IMR-90 (cell line): Measurements from ENCODE around the gene PHF21A. TPM values are rescaled to one million over a fixed set of nuclear protein-coding genes. Genes with fewer than 3 reads are reported as not detected.
A peak's percentile ranks its signal among the peaks of the same experiment; 100 is the strongest.

Experiments
- ATAC-seq: fragments of 200-7000 bp; cut with Tn5 transposase; 2 replicates; pipeline ENCODE4 v1.9.1; 2020; ENCODE audit warnings: low read depth, mild to moderate bottlenecking, moderate library complexity
- BruUV-seq: library from RNA; stranded (reverse); fragments of 400-500 nt; replicated peaks from 2 replicates; lab custom pipeline; 2021; lab: Mats Ljungman, UMichigan
- CTCF ChIA-PET: fragments of 300-600 bp; formaldehyde crosslinking; extraction: SDS; loops from one replicate; lab custom pipeline; 2021; ENCODE audit warnings: antibody characterized with exemption; lab: Yijun Ruan, JAX
- POLR2A ChIA-PET: fragments of 300-600 bp; sonication (Branson Sonifier 250); formaldehyde crosslinking; loops from one replicate; lab custom pipeline; 2022; ENCODE audit warnings: antibody characterized with exemption; ENCODE audit not compliant: unreplicated experiment; lab: Charles Lee
- DNase-seq: peaks from one replicate; pipeline ENCODE4 v3.0.0; 2013
- H2AFZ ChIP-seq: replicated peaks from 2 replicates; pipeline ENCODE3; 2013; ENCODE audit warnings: low read length, mild to moderate bottlenecking; ENCODE audit not compliant: poor library complexity
- H2AK5ac ChIP-seq: 2 replicates; pipeline ENCODE4 v1.6.1; 2013; ENCODE audit warnings: low read depth, low read length, inconsistent platforms
- H2AK9ac ChIP-seq: replicated peaks from 2 replicates; pipeline ENCODE3; 2013; ENCODE audit warnings: mild to moderate bottlenecking, low read depth, low read length, moderate library complexity; ENCODE audit not compliant: poor library complexity
- H2BK120ac ChIP-seq: 2 replicates; pipeline ENCODE4 v1.6.1; 2013; ENCODE audit warnings: low read depth, low read length, inconsistent platforms
- H2BK15ac ChIP-seq: 3 replicates; pipeline ENCODE4 v1.6.1; 2013; ENCODE audit warnings: low read depth, low read length, inconsistent platforms
- H2BK20ac ChIP-seq: 2 replicates; pipeline ENCODE4 v1.6.1; 2013; ENCODE audit warnings: low read depth, mild to moderate bottlenecking, inconsistent platforms, low read length, moderate library complexity
- H2BK5ac ChIP-seq: 2 replicates; pipeline ENCODE4 v1.6.1; 2013; ENCODE audit warnings: mild to moderate bottlenecking, low read depth, low read length, inconsistent platforms; ENCODE audit not compliant: poor library complexity, severe bottlenecking
- H3K14ac ChIP-seq: replicated peaks from 2 replicates; pipeline ENCODE4 v1.6.1; 2013; ENCODE audit warnings: low read depth, low read length, inconsistent platforms
- H3K18ac ChIP-seq: 2 replicates; pipeline ENCODE4 v1.6.1; 2013; ENCODE audit warnings: low read depth, low read length, control low read depth
- H3K23ac ChIP-seq: 2 replicates; pipeline ENCODE4 v1.6.1; 2013; ENCODE audit warnings: low read depth, low read length, inconsistent platforms
- H3K27ac ChIP-seq: 2 replicates; pipeline ENCODE4 v1.5.1; 2013; ENCODE audit warnings: mild to moderate bottlenecking, control low read depth, low read length; ENCODE audit not compliant: insufficient read depth
- H3K27me3 ChIP-seq: 2 replicates; pipeline ENCODE4 v1.6.1; 2013; ENCODE audit warnings: low read length; ENCODE audit not compliant: control insufficient read depth, insufficient read depth
- H3K36me3 ChIP-seq: 2 replicates; pipeline ENCODE4 v1.6.1; 2013; ENCODE audit warnings: low read length, mixed read lengths; ENCODE audit not compliant: control insufficient read depth, insufficient read depth
- H3K4ac ChIP-seq: 2 replicates; pipeline ENCODE4 v1.6.1; 2013; ENCODE audit warnings: low read depth, low read length, inconsistent platforms
- H3K4me1 ChIP-seq: 2 replicates; pipeline ENCODE4 v1.6.1; 2013; ENCODE audit warnings: low read length, mixed read lengths; ENCODE audit not compliant: control insufficient read depth, insufficient read depth
- H3K4me2 ChIP-seq: 2 replicates; pipeline ENCODE4 v1.6.1; 2013; ENCODE audit warnings: low read depth, mild to moderate bottlenecking, control low read depth, low read length, moderate library complexity
- H3K4me3 ChIP-seq: 2 replicates; pipeline ENCODE4 v1.5.1; 2013; ENCODE audit warnings: low read depth, mild to moderate bottlenecking, control low read depth, low read length, moderate library complexity; ENCODE audit not compliant: insufficient read depth
- H3K56ac ChIP-seq: 2 replicates; pipeline ENCODE4 v1.6.1; 2013; ENCODE audit warnings: low read length, inconsistent platforms; ENCODE audit not compliant: insufficient read depth; ENCODE audit errors: extremely low read depth
- H3K79me1 ChIP-seq, 2 experiments: 2 replicates each; pipeline ENCODE4 v1.6.1; 2013; ENCODE audit warnings: low read length in 2 of 2, inconsistent platforms in 1 of 2, low read depth in 1 of 2
- H3K9ac ChIP-seq: 2 replicates; pipeline ENCODE4 v1.6.1; 2013; ENCODE audit warnings: low read depth, low read length, control low read depth
- H3K9me1 ChIP-seq: 2 replicates; pipeline ENCODE4 v1.6.1; 2013; ENCODE audit warnings: low read length, inconsistent platforms; ENCODE audit not compliant: insufficient read depth
- H3K9me3 ChIP-seq: 2 replicates; pipeline ENCODE4 v1.6.1; 2013; ENCODE audit warnings: low read length; ENCODE audit not compliant: control insufficient read depth, insufficient read depth
- H4K20me1 ChIP-seq: 2 replicates; pipeline ENCODE4 v1.6.1; 2013; ENCODE audit warnings: low read length, inconsistent platforms; ENCODE audit not compliant: insufficient read depth
- H4K5ac ChIP-seq: 2 replicates; pipeline ENCODE4 v1.6.1; 2013; ENCODE audit warnings: mild to moderate bottlenecking, low read depth, low read length, control low read depth
- H4K8ac ChIP-seq, 2 experiments: 2 replicates each; pipeline ENCODE4 v1.6.1; 2013; ENCODE audit warnings: low read depth in 2 of 2, low read length in 2 of 2, control low read depth in 1 of 2, inconsistent platforms in 1 of 2
- H4K91ac ChIP-seq: 2 replicates; pipeline ENCODE4 v1.6.1; 2013; ENCODE audit warnings: low read depth, low read length, inconsistent platforms; ENCODE audit not compliant: insufficient read depth
- BHLHE40 ChIP-seq: fragments of 150-350 bp; IDR thresholded peaks from 2 replicates; pipeline ENCODE4 v1.6.1; 2016; ENCODE audit warnings: mild to moderate bottlenecking, low read depth, low read length
- FOS ChIP-seq: fragments of 150-350 bp; IDR thresholded peaks from 2 replicates; pipeline ENCODE4 v1.6.1; 2016; ENCODE audit warnings: low read depth, low read length
- MAZ ChIP-seq: IDR thresholded peaks from 2 replicates; pipeline ENCODE4 v1.6.1; 2012; ENCODE audit warnings: low read depth, mild to moderate bottlenecking, low read length, improper control_type of control experiment, moderate library complexity, borderline replicate concordance
- WGBS, 2 experiments: methylation state at CpG; one replicate each; pipeline versions ENCODE4 v1.1.5 to v1.1.7; 2013; ENCODE audit warnings: missing lambda C conversion rate in 2 of 2; ENCODE audit not compliant: insufficient read length in 1 of 2; ENCODE audit errors: extremely low coverage in 2 of 2; 5-methylcytosine and 5-hydroxymethylcytosine counted together
- dilution Hi-C: fragments of 300-500 bp; cut with HindIII; formaldehyde crosslinking; loops from one replicate; pipeline ENCODE4 v1.14.3; 2018; ENCODE audit warnings: low sequenced_read_pairs; ENCODE audit not compliant: unreplicated experiment
- in situ Hi-C: fragments of 300-500 bp; cut with MboI; formaldehyde crosslinking; loops from 3 replicates; pipeline ENCODE4 v1.14.3; 2019; ENCODE audit warnings: low sequenced_read_pairs, inconsistent platforms, mixed read lengths
- intact Hi-C: fragments of 100-400 bp; cut with micrococcal nuclease; formaldehyde crosslinking; loops from 2 replicates; pipeline ENCODE4 v1.10.0; 2022
- polyA plus RNA-seq, 3 experiments: library from polyadenylated mRNA; depleted of rRNA; stranded (reverse); fragments of >200 nt; gene quantifications; 2 replicates each; pipeline ENCODE4 v1.2.3, GENCODE V29; 2012; ENCODE audit warnings: low replicate concordance in 1 of 3
- total RNA-seq: library from RNA; depleted of rRNA; stranded (reverse); fragments of >200 nt; gene quantifications from 2 replicates; pipeline ENCODE4 v1.2.3, GENCODE V29; 2012

PHF21A gene
- total and polyA plus RNA-seq, 2 of the 4 experiments (the other 2 are of a cell fraction): 9.0 to 20.6 TPM

DNA sequence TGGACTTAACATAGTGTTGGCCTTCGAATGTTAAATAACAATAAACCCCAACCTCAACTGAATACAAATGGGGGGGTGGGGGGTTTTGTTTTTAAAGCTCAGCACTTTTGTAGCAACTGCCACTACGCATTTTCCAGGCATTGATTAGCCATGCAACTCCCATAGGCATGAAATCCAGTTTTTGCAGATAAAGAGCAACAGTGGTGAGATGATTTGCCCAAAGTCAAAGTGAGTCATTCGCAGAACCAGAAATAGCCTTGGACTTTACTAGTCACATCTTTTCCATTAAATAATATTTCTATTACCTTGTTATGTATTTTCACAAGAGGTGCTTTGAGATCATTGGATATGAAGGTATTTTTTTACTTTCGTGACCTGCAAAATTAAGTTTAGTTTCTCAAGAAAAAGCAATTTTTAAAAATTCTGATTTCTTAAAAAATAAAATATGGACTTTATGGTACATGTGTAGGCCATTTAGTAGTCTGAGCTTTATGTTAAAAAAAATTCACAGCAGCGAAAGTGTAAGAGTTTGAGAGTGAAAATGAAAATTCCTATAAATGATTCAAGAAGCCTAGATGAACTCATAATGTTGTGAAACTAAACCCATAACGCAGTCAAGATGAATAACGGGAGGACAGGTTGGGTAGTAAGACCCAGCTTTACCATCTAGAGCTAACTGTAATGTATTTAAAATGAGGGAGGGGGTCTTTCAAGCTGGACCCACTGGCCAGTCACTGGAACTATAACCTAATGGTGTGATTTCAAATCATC, 1.9 kb upstream of the PHF21A start:
- H2AFZ ChIP-seq: no peak overlapping the region
- no TSS peak for BruUV-seq
- 0 out of 2 replicates have a peak, but pooled peaks cover 2% of the 10 kb centered on the region for H3K9me1 ChIP-seq
- no peak overlapping the region for H3K56ac ChIP-seq
- H3K27ac ChIP-seq: no peak overlapping the region
- H3K14ac ChIP-seq: no peak overlapping the region
- H3K4ac ChIP-seq: no peak overlapping the region
- WGBS, 2 experiments: no CpG with 5 or more reads among the region's 7 CpGs
- peaks cover 0 to 11% of the 10 kb centered on the region in 2 experiments; a peak in 2 of 4 replicates for H3K79me1 ChIP-seq
- no peak overlapping the region for H2BK120ac ChIP-seq
- ATAC-seq (no peak), DNase-seq (peak; percentile 53)
- H3K18ac ChIP-seq: no peak overlapping the region
- ChIA-PET CTCF (interaction anchor here (1.1 kb wide), 1 partner anchor 35 kb away, joined by 3 read pairs; no protein-coding TSS in a partner anchor), POLR2A (interaction anchor here (0.6 to 0.7 kb wide), 2 partner anchors 57 to 174 kb away, joined by 9 to 14 read pairs; no protein-coding TSS in a partner anchor)
- H3K27me3 ChIP-seq: no peaks in the 10 kb centered on the region
- no peak overlapping the region for H3K9ac ChIP-seq
- H2AK5ac ChIP-seq: no peak overlapping the region
- H3K9me3 ChIP-seq: no peaks in the 10 kb centered on the region
- in situ Hi-C loops (loop anchor here (25.0 kb wide), 1 partner anchor 189 kb away; no protein-coding TSS in a partner anchor), intact Hi-C loops (loop anchor here (5.0 kb wide), 1 partner anchor 184 kb away; no protein-coding TSS in a partner anchor), dilution Hi-C loops (no loop called here)
- H4K20me1 ChIP-seq: peaks cover 4% of the 10 kb centered on the region; the same call in 1 of the 2 replicates
- H3K4me3 ChIP-seq: no peak overlapping the region
- TF ChIP-seq FOS (0 out of 2 replicates have a peak, but pooled peaks have one; percentile 28), BHLHE40 (no peak), MAZ (no peak)
- no peak overlapping the region for H2BK20ac ChIP-seq
- no peak overlapping the region for H4K5ac ChIP-seq
- H3K4me2 ChIP-seq: no peak overlapping the region
- no peaks in the 10 kb centered on the region for H3K36me3 ChIP-seq
- H2BK15ac ChIP-seq: no peak overlapping the region
- H3K23ac ChIP-seq: 0 out of 2 replicates have a peak overlapping the region, but pooled peaks have one; percentile 32
- H3K4me1 ChIP-seq: no peaks in the 10 kb centered on the region
- H4K91ac ChIP-seq: no peak overlapping the region
- no peak overlapping the region for H2BK5ac ChIP-seq
- no peak overlapping the region for H2AK9ac ChIP-seq
- H4K8ac ChIP-seq: no peak overlapping the region
